ENCODE measurements around the gene HJURP. TPM values are rescaled to one million over a fixed set of nuclear protein-coding genes. Genes with fewer than 3 reads are reported as not detected.

The HJURP gene
- total and polyA plus RNA-seq, 9 of the 15 experiments (the other 6 are each of a cell fraction or from before 2014, with no cell fraction given): 13.8 to 102 (median 28.3) TPM

GRCh38 chr2:233862261-233862768 is 8.0 kb upstream of the HJURP start:
- no peak for ATAC-seq
- intact Hi-C loops (cut with micrococcal nuclease) (no loop called here), in situ Hi-C loops (cut with MboI) (loop anchor here (25.0 kb wide), 1 partner anchor 675 kb away; no protein-coding TSS in a partner anchor)
- Histone ChIP-seq H3K4me3 (no peak overlapping the region), H3K4me1 (replicated peaks in 1 of 2; ENCODE audit: control insufficient read depth in 2 of 2, insufficient read depth in 2 of 2, low read length in 2 of 2) (peaks cover 3% of the 10 kb centered on the region in 2 experiments; a peak in 4 of 5 replicates), H4K20me1 (replicated peaks; ENCODE audit: control insufficient read depth, insufficient read depth, low read length) (no peaks in the 10 kb centered on the region), H3K4me2 (ENCODE audit: insufficient read depth, low read length) (no peak overlapping the region), H3K9ac (ENCODE audit: insufficient read depth in 1 of 2, low read depth in 2 of 2, low read length in 2 of 2) (no peak overlapping the region), H3K27ac (ENCODE audit: extremely low read depth, low read depth, low read length) (no peak overlapping the region), H3K9me1 (ENCODE audit: control insufficient read depth, insufficient read depth, low read length) (no peaks in the 10 kb centered on the region), H2AFZ (ENCODE audit: low read depth, low read length) (no peak overlapping the region), H3K27me3 (ENCODE audit: control insufficient read depth in 2 of 2, insufficient read depth in 2 of 2, low read length in 2 of 2) (no peaks in the 10 kb centered on the region), H3K36me3 (ENCODE audit: control insufficient read depth, insufficient read depth, low read length) (peaks cover 18% of the 10 kb centered on the region), H3K79me2 (ENCODE audit: control insufficient read depth, insufficient read depth, low read length) (peaks cover 13% of the 10 kb centered on the region), H3K9me3 (replicated peaks; ENCODE audit: control insufficient read depth, insufficient read depth, low read depth, low read length) (peaks cover 3% of the 10 kb centered on the region; the same call in 1 of the 2 replicates)
- DNase-seq (ENCODE audit: extremely low read depth in 1 of 4, low spot score in 3 of 4): no peak
- TF ChIP-seq ZNF280B (CRISPR knock-in tag; IDR thresholded peaks at IDR 0.05): no peak
- no peak for TF ChIP-seq HEY1 (CRISPR knock-in tag; IDR thresholded peaks at IDR 0.05; ENCODE audit: borderline replicate concordance)
- TF ChIP-seq ZNF512 (tag; IDR thresholded peaks at IDR 0.05): no peak
- TF ChIP-seq BDP1 (IDR thresholded peaks at IDR 0.05; ENCODE audit: insufficient read depth, insufficient read length): no peak
- no peak for TF ChIP-seq RBFOX2 (IDR thresholded peaks at IDR 0.05; ENCODE audit: low read depth, low read length)
- TF ChIP-seq ZNF707 (CRISPR knock-in tag; conservative IDR thresholded peaks at IDR 0.05): no peak
- TF ChIP-seq UBTF (IDR thresholded peaks at IDR 0.05; ENCODE audit: borderline replicate concordance in 1 of 2, low read depth in 2 of 2, low read length in 2 of 2): no peak
- TF ChIP-seq FOSL1 (tag; conservative IDR thresholded peaks at IDR 0.05): no peak
- no peak for TF ChIP-seq ZNF75A (CRISPR knock-in tag; IDR thresholded peaks at IDR 0.05)
- no peak for TF ChIP-seq THAP7 (CRISPR knock-in tag; IDR thresholded peaks at IDR 0.05)
- no peak for TF ChIP-seq SNIP1 (IDR thresholded peaks at IDR 0.05; ENCODE audit: low read depth)
- TF ChIP-seq ZHX1 (conservative IDR thresholded peaks at IDR 0.05; ENCODE audit: low read length): no peak
- TF ChIP-seq ZNF76 (CRISPR knock-in tag; IDR thresholded peaks at IDR 0.05; ENCODE audit: borderline replicate concordance): no peak
- TF ChIP-seq PURB (CRISPR knock-in tag; IDR thresholded peaks at IDR 0.05; ENCODE audit: low read depth): no peak
- CTCF ChIA-PET (ENCODE audit: low intra/inter-chr PET ratio): no interaction called here
- no peak for FAIRE-seq
- no TSS peak for BruUV-seq (replicated peaks)
- WGBS (ENCODE audit: insufficient coverage, low coverage, missing lambda C conversion rate): 37% methylated on average over 3 of the region's 4 CpGs
- POLR2A ChIA-PET: no interaction called here

Measured in K562 (cell line).